ENCODE data around the gene SLC38A8.

DNA sequence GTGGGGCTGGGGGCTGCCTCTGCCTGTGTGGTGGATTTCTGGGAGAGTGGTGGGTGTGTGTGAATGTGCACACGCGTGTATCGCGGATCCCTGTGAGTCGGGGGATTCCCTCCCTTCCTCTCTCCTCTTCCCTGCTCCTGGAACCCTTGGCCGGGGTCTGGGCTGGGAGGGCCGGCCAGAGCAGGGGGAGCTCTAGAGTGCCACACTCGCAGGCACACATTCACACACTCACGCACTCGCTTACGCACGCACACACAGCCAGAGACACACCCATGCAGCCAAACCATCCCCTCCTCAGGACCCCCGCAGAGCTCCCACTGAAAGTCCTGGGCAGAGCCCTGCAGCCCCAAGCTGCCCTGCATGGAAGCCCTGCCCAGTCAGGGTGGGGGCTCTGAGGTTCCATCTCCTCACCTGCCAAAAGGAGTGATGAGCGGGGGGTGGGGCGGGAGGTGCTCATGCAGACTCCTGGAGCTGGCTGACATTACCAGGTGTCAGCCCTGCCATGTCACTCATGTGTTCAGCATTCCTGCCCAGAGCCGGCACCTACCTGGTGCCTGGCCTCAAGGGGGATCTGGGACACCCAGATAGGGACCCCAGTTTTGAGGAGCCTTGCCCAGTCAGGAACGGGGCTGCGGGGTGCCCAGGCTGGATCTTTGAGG lies 72.7 kb downstream of the SLC38A8 start:
- TF ChIP-seq, protein P1, sequence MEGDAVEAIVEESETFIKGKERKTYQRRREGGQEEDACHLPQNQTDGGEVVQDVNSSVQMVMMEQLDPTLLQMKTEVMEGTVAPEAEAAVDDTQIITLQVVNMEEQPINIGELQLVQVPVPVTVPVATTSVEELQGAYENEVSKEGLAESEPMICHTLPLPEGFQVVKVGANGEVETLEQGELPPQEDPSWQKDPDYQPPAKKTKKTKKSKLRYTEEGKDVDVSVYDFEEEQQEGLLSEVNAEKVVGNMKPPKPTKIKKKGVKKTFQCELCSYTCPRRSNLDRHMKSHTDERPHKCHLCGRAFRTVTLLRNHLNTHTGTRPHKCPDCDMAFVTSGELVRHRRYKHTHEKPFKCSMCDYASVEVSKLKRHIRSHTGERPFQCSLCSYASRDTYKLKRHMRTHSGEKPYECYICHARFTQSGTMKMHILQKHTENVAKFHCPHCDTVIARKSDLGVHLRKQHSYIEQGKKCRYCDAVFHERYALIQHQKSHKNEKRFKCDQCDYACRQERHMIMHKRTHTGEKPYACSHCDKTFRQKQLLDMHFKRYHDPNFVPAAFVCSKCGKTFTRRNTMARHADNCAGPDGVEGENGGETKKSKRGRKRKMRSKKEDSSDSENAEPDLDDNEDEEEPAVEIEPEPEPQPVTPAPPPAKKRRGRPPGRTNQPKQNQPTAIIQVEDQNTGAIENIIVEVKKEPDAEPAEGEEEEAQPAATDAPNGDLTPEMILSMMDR (IDR thresholded peaks at IDR 0.05): no peak
- TF ChIP-seq TCF7L2 (IDR thresholded peaks at IDR 0.05; ENCODE audit: low read depth, low read length) (no peak), POLR2AphosphoS5 (IDR thresholded peaks at IDR 0.05; ENCODE audit: low read depth, low read length) (no peak)
- TF ChIP-seq, protein P2, sequence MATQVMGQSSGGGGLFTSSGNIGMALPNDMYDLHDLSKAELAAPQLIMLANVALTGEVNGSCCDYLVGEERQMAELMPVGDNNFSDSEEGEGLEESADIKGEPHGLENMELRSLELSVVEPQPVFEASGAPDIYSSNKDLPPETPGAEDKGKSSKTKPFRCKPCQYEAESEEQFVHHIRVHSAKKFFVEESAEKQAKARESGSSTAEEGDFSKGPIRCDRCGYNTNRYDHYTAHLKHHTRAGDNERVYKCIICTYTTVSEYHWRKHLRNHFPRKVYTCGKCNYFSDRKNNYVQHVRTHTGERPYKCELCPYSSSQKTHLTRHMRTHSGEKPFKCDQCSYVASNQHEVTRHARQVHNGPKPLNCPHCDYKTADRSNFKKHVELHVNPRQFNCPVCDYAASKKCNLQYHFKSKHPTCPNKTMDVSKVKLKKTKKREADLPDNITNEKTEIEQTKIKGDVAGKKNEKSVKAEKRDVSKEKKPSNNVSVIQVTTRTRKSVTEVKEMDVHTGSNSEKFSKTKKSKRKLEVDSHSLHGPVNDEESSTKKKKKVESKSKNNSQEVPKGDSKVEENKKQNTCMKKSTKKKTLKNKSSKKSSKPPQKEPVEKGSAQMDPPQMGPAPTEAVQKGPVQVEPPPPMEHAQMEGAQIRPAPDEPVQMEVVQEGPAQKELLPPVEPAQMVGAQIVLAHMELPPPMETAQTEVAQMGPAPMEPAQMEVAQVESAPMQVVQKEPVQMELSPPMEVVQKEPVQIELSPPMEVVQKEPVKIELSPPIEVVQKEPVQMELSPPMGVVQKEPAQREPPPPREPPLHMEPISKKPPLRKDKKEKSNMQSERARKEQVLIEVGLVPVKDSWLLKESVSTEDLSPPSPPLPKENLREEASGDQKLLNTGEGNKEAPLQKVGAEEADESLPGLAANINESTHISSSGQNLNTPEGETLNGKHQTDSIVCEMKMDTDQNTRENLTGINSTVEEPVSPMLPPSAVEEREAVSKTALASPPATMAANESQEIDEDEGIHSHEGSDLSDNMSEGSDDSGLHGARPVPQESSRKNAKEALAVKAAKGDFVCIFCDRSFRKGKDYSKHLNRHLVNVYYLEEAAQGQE (IDR thresholded peaks at IDR 0.05; ENCODE audit: insufficient read depth in 1 of 2, low read depth in 2 of 2, low read length in 1 of 2): no peak

Measured in Panc1 (cell line).